ENCODE data around the gene RTF1.
"Not testable (repeated sequence)": the region's sequence is repeated elsewhere in the genome, so short reads cannot be mapped to it uniquely, and the experiment has no call there.

Gene RTF1

GRCh38 chr15:41437448-41437847 is 20.6 kb downstream of the RTF1 start:
- DNase-seq (ENCODE audit: low read depth), result no peak

GRCh38 chr15:41438206-41438605 is 21.3 kb downstream of the RTF1 start:
- peak; percentile 39 for DNase-seq (ENCODE audit: low read depth)

GRCh38 chr15:41438745-41439144 is 21.9 kb downstream of the RTF1 start:
- DNase-seq (ENCODE audit: low read depth), result not testable (repeated sequence)

- DNase-seq (ENCODE audit: low read depth), result no peak
These were observed 26.4 kb downstream of the RTF1 start for GRCh38 chr15:41443275-41443674.

- DNase-seq (ENCODE audit: low read depth), result no peak
These were observed 28.5 kb downstream of the RTF1 start for GRCh38 chr15:41445399-41445798.

GRCh38 chr15:41462084-41462795 is 45.3 kb downstream of the RTF1 start:
- peak; percentile 65 for DNase-seq (ENCODE audit: low read depth)

- DNase-seq (ENCODE audit: low read depth), result peak; percentile 45
These were observed 48.1 kb downstream of the RTF1 start for GRCh38 chr15:41464889-41465580.

GRCh38 chr15:41465822-41466421 is 49.0 kb downstream of the RTF1 start:
- DNase-seq (ENCODE audit: low read depth), result peak; percentile 70

- no peak for DNase-seq (ENCODE audit: low read depth)
These were observed 49.8 kb downstream of the RTF1 start for GRCh38 chr15:41466711-41467110.

GRCh38 chr15:41469644-41470043 is 52.7 kb downstream of the RTF1 start:
- not testable (repeated sequence) for DNase-seq (ENCODE audit: low read depth)

- DNase-seq (ENCODE audit: low read depth), result no peak
These were observed 56.5 kb downstream of the RTF1 start for GRCh38 chr15:41473418-41473817.

- no peak for DNase-seq (ENCODE audit: low read depth)
These were observed 57.5 kb downstream of the RTF1 start for GRCh38 chr15:41474436-41474835.

GRCh38 chr15:41474941-41475340 is 58.0 kb downstream of the RTF1 start:
- no peak for DNase-seq (ENCODE audit: low read depth)

GRCh38 chr15:41476416-41477048 is 59.6 kb downstream of the RTF1 start:
- DNase-seq (ENCODE audit: low read depth), result peak; percentile 44

GRCh38 chr15:41480396-41481140 is 63.7 kb downstream of the RTF1 start:
- no peak for DNase-seq (ENCODE audit: low read depth)

GRCh38 chr15:41482110-41482877 is 65.4 kb downstream of the RTF1 start:
- DNase-seq (ENCODE audit: low read depth), result no peak

GRCh38 chr15:41483115-41483514 is 66.2 kb downstream of the RTF1 start:
- DNase-seq (ENCODE audit: low read depth), result peak; percentile 66

- no peak for DNase-seq (ENCODE audit: low read depth)
These were observed 66.6 kb downstream of the RTF1 start for GRCh38 chr15:41483519-41483918.

GRCh38 chr15:41484937-41485625 is 68.2 kb downstream of the RTF1 start:
- no peak for DNase-seq (ENCODE audit: low read depth)

GRCh38 chr15:41486286-41486685 is 69.4 kb downstream of the RTF1 start:
- DNase-seq (ENCODE audit: low read depth), result no peak

GRCh38 chr15:41487381-41487780 is 70.5 kb downstream of the RTF1 start:
- DNase-seq (ENCODE audit: low read depth), result no peak

All from iris pigment epithelial cell (primary cell).